NCI-H226 (cell line): ENCODE results near the gene CLEC19A.

Source experiments
- DNase-seq: peaks from one replicate; pipeline ENCODE4 v3.0.0-alpha.2; 2015

CLEC19A gene

DNA sequence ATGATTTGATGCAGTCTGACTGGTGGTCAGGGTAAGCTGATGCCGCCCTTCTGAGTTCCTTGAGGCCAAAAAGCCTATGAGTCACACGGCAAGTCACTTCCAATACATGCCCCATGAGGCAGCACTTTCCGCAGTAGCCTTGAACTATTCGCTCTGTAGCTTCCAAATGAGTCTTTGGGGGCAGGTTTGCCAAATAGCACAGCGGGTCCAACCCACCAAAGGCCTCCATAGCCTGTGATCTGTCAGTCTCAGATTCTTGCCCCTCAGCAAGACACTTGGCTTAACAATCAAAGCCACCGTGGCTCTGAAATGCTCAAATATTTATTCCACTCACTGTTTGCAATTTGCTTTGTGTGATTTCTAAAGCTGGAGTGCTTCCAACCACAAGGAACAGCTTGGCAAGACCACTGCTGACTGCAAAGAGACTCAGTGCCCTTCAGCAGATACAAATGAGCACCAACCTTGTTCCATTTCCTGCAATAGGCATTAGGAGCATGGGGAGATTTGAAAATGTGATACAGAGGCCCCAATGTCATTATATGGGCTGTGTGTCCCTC is 45.4 kb downstream of the CLEC19A start:
- no peak for DNase-seq

DNA sequence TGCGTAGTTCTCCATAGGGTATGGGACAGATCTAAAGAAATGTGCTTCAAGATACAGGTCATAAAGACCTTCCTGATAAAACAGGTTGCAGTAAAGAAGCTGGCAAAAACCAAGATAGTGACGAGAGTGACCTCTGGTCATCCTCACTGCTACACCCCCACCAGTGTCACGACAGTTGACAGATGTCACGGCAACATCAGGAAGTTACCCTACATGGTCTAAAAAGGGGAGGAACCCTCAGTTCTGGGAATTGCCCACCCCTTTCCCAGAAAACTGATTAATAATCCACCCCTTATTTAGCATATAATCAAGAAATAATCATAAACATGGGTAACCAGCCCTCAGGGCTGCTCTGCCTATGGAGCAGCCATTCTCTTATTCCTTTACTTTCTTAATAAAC is 46.3 kb downstream of the CLEC19A start:
- no peak for DNase-seq

DNA sequence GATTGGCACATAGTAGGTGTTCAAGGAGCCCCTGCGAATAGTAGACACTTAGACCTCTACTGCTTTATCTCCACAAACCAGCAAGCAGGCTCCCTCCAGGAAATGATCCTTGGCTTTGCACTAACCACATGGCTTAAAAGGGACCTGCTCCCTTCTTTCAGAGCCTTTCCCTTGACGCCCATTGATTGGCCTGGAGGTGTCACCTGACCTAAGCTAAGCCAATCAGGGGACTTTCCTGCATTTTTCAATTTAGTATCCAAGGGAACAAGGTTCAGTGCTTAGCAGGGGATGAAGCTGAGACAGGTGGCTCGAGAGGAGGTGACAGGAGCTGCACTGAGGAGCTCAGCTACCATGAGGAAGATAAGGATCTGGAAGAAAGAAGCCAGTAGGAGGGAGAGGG is 52.8 kb downstream of the CLEC19A start:
- no peak for DNase-seq

DNA sequence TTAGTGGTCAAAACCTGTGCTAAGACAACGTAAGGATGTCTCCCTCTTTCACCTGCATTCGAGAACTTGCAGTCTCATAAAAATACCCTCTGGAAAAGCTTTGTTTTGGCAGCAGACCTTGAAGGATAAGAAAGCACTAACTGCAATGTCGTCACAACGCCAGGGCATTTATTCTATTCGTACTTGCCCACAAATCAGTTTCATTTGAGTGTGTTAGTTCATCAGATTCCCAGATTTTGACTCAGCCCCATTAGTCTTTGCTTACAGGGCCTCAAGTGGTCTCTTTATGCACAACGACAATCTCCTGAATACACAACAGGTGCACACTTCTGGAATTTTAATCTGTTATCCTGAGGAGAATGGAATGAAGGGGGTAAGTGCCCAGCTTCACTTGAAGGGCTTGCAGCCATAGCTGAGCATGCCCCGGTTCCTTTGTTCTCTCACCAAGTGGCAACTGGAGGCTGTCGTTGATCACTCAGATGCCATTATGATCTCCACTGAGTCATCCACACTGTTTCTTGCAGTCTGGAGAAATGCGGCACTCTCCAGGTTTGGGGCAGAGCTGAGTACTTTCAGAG is 58.8 kb downstream of the CLEC19A start:
- DNase-seq = no peak

DNA sequence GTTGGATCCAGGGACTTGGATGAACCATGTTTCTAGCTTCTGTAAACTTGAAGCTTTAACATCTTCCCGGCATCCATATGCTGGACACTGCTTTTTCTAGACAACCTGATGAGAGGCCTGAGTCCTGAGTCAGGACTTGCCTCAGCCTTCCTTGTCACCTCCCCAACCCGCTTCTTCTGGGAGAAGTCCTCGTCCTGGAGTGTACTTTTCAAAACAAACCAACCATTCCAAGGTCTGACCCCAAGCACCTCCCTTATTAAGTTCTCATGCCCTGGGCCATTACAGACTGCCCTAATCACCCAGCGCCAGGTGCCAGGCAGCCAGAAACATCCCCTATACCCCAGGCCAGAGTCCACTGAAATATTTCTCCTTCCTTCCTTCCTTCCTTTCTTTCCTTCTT is 59.4 kb downstream of the CLEC19A start:
- no peak for DNase-seq

DNA sequence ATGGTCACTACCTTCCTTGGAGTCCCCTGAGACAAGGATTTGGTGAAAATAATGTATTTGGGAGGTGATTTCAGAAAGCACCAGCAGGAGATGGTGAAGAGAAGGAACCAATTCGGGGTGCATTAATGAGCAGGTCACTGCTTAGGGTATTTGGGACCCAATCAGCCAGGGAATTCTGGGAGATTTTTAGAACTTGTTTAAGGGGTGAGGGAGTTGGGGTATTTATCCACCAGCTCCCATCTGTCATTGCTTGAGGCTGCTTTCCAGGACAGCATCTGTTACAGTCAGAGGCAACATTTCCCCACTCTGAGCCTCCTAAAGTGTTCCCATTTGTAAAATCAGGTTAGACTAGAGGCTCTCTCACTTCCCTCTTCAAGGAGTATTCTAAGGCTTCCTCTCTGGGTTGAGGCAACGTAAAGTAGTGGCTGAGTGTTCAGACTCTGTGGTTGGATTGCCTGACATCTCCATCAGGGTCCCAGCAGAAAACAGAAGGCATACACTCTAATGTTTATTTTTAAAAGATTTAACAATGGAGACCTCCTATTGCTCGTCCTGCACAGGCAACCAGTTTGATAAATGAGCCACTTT is 60.9 kb downstream of the CLEC19A start:
- no peak for DNase-seq

DNA sequence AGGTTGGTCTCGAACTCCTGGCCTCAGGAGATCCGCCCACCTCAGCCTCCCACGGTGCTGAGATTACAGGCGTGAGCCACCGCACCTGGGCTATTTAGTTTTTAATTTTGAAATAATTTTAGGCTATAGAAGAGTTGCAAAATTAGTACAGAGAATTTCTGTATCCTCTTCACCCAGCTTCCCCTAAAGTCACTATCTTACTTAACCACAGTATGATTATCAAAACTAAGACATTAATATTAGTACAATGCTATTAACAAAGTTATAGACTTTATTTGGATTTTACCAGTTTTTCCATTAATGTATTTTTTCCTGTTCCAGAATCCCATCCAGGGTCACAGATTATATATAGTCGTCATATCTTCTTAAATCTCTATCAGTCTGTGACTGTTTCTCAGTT is 62.6 kb downstream of the CLEC19A start:
- no peak for DNase-seq

DNA sequence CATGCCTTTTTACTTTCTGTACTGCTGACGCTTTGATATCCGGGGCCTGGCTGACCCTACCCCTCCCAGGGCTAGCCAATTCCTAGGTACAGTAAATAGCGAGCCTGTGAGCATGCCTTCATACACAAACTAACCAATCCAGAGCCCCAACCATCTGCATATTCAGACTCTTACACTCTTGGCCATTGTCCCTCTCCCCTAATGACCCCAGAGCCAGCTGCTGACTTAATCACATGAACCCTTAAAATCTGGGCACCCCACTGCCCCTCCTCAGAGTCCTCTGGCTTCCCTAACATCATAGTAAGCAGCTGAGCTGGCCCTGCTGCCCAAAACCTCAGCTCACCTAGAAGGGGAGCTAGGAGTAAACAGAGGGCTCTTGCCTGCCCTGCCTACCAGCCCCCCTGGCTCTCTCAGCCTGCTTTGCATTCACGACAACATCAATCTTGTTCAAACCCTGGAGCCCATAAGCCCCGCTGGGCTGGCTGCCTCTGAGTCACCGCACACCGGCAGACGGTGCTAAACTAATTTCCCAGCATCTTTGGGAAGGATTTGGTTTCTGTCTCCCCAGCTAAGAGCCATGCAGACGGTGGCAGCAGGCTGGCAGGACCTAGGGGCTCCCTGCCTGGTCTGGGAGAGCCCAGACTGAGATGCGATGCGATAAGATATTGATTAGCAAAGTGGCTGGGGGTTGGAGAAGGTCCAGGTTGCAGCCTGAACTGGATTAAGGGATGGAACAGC is 63.2 kb downstream of the CLEC19A start:
- no peak for DNase-seq

DNA sequence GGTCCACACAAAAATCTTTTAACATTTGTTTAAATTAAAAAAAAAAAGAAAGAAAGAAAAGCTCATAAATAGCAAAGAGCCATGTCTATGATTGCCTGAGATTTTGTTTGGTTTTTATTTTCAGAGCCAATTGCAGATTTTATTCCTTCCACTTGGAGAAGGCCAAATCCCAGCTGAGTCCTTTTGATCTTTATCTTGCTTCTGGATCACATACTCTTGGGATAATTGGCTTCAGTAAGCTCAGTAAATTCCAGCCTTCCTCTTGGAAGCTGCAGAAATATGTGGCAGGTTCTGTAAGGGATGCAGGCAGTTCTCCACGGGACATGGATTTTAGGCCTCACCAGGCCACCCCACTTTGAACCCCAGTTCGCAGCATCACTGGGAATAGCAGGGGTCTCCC is 68.8 kb downstream of the CLEC19A start:
- no peak for DNase-seq

DNA sequence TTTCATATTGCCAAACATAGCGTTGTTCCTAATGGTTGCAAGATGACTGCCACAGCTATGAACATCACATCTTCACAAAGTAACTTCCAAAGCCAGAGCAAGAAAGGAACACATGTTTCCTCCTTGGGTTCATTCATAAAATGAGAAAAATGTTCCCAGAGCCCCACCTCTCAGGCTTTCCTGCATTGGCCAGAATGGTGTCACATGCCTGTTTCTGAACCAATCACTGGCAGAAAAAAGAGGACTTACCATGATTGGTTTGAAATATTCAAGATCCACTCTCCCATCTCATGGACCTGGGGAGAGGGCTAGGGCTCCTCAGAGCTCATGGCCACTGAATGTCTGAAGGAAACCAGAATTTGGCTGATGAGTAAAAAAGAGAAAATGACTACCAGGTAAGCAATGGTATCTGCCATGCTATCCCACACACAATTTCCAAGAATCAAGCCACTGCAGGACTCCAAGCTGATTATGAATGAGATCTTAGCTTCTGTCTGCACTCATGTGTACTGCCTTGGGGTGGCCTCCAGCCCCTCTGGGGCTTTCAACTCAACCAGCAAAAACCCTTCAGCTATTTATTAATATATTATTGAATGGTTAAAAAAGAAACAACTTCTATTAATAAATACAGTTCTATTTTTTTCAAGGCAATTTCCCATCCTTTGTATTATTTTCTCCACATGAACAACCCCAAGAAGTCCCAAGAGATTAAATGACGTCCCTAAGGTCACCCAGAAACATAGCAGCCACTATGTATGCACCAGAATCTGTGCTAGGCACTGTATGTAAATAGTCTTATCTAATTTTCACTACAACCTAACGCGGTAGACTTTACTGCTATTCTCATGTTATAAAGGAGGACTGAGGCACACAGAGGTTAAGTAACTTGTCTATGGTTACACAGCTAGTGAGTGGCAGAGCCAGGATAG is 70.8 kb downstream of the CLEC19A start:
- no peak for DNase-seq

DNA sequence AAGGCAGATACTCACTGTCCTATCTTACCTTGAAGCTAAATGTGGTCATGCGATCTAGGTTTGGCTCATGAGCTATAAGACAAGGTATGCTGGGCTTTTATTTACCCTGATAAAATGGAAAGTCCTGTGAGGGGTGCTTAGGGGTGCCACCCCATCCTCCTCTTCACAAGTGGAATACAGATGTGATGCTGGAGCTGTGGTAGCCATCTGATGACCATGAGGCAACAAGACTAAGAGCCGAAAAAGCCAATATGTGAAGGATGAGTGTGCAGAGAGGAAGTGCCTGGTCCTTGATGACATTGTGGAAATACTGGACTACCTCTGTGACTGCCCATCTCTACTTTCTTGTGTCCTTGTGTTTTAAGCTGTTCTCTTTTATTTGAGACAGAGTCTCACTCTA is 74.0 kb downstream of the CLEC19A start:
- no peak for DNase-seq
